Natural killer cell (primary cell): ENCODE results near the gene CDC34. TPM values are rescaled to one million over a fixed set of nuclear protein-coding genes. Genes with fewer than 3 reads are reported as not detected.

Source experiments
- ATAC-seq, 3 donors: fragments of 150-1000 bp in 2 of 3; fragments of 200-7000 bp in 1 of 3; cut with Tn5 transposase; 1 replicate in 1 of 3; 2 replicates in 2 of 3; pipeline ENCODE4 v1.10.0; 2021; ENCODE audit warnings: mild to moderate bottlenecking in 2 of 3, moderate library complexity in 2 of 3
- DNase-seq, 2 donors: peaks; one replicate each; pipeline versions ENCODE4 v3.0.0 to v3.0.0-alpha.2; 2013 to 2021; ENCODE audit warnings: mixed read lengths in 1 of 2
- H3K27ac ChIP-seq: one replicate; pipeline ENCODE4 v1.5.1; 2013; ENCODE audit warnings: mild to moderate bottlenecking, low read length
- H3K27me3 ChIP-seq: one replicate; pipeline ENCODE4 v1.6.1; 2013; ENCODE audit warnings: low read length; ENCODE audit not compliant: control insufficient read depth, insufficient read depth
- H3K36me3 ChIP-seq: one replicate; pipeline ENCODE4 v1.6.1; 2013; ENCODE audit warnings: low read length; ENCODE audit not compliant: control insufficient read depth, insufficient read depth
- H3K4me1 ChIP-seq: one replicate; pipeline ENCODE4 v1.6.1; 2013; ENCODE audit warnings: low read length; ENCODE audit not compliant: control insufficient read depth, insufficient read depth
- H3K4me3 ChIP-seq: one replicate; pipeline ENCODE4 v1.5.1; 2013; ENCODE audit warnings: low read length
- H3K9me3 ChIP-seq: one replicate; pipeline ENCODE4 v1.6.1; 2013; ENCODE audit warnings: low read length; ENCODE audit not compliant: control insufficient read depth, insufficient read depth
- H3K27ac Mint-ChIP-seq, 2 donors: one replicate each; pipeline ENCODE4 v1.8.0; 2022; ENCODE audit warnings: mild to moderate bottlenecking in 2 of 2, mixed read lengths in 2 of 2, moderate library complexity in 1 of 2
- H3K27me3 Mint-ChIP-seq, 2 donors: one replicate each; pipeline ENCODE4 v1.8.0; 2022; ENCODE audit warnings: low read depth in 2 of 2, mixed read lengths in 2 of 2
- H3K36me3 Mint-ChIP-seq: one replicate; pipeline ENCODE4 v1.8.0; 2022; ENCODE audit warnings: mixed read lengths
- H3K4me1 Mint-ChIP-seq, 2 donors: one replicate each; pipeline ENCODE4 v1.8.0; 2022; ENCODE audit warnings: mixed read lengths in 2 of 2
- H3K4me3 Mint-ChIP-seq: one replicate; pipeline ENCODE4 v1.8.0; 2022; ENCODE audit warnings: mild to moderate bottlenecking, moderate library complexity, mixed read lengths
- H3K9me3 Mint-ChIP-seq, 2 donors: one replicate each; pipeline ENCODE4 v1.8.0; 2022; ENCODE audit warnings: mixed read lengths in 2 of 2
- CTCF ChIP-seq: fragments of 200-600 bp; IDR thresholded peaks from one replicate; pipeline ENCODE4 v1.8.0; 2022; ENCODE audit warnings: antibody characterized with exemption
- WGBS: methylation state at CpG from one replicate; pipeline ENCODE4 v1.1.7; 2013; ENCODE audit warnings: missing lambda C conversion rate; ENCODE audit not compliant: insufficient coverage; 5-methylcytosine and 5-hydroxymethylcytosine counted together
- intact Hi-C: fragments of 100-400 bp; cut with micrococcal nuclease; formaldehyde crosslinking; loops from one replicate; pipeline ENCODE4 v1.14.2; 2022
- total RNA-seq, 4 donors: library from RNA; stranded (reverse); fragments of 120-200 nt in 1 of 4; gene quantifications; one replicate each; pipeline versions ENCODE4 v1.2.3 to v1.2.4, GENCODE V29; 2013 to 2022

The CDC34 gene
- total RNA-seq, 3 donors from 2014 or later (not counting 1 experiment from before 2014, with no cell fraction given): 68.5 to 114 (median 101) TPM

GRCh38 chr19:518598-519231 is 12.8 kb upstream of the CDC34 start:
- H3K36me3 Mint-ChIP-seq: no peaks in the 10 kb centered on the region
- Histone ChIP-seq H3K4me1 (no peaks in the 10 kb centered on the region), H3K27ac (no peak overlapping the region), H3K27me3 (no peaks in the 10 kb centered on the region), H3K4me3 (no peak overlapping the region), H3K36me3 (no peaks in the 10 kb centered on the region), H3K9me3 (no peaks in the 10 kb centered on the region)
- H3K27ac Mint-ChIP-seq: no peak overlapping the region
- 37% methylated on average over 58 of the region's 58 CpGs for WGBS
- H3K9me3 Mint-ChIP-seq: no peaks in the 10 kb centered on the region
- DNase-seq: peak in 1 of 2 donors; percentile 85
- peak; percentile 39 to 80 (median 77) for ATAC-seq
- H3K4me3 Mint-ChIP-seq: no peak overlapping the region
- intact Hi-C loops: no loop called here
- H3K4me1 Mint-ChIP-seq: peaks cover 4 to 18% of the 10 kb centered on the region in 2 donors
- no peak for TF ChIP-seq CTCF
- H3K27me3 Mint-ChIP-seq: no peaks in the 10 kb centered on the region

- no peak for ATAC-seq
- no peaks in the 10 kb centered on the region for H3K27me3 Mint-ChIP-seq
Measured at GRCh38 chr19:519449-519865, 12.1 kb upstream of the CDC34 start.

DNA sequence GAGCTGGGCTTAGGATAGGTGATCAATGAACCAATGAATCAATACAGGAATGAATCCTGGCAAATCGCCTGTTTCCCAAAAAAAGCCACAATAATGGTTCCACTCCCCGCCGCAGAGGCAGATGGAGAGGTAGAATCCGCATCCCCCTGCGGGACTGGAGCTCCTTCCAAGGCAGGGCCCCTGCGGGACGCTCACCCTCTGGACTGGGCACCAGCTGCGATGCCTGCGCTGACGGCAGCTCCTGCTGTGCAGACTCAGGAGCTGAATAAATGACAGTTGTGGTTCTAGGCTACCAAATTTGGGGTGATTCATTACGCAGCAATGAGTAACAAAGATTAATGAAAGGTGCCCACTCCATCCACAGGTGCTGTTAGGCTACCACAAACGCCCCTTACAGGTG is 8.8 kb upstream of the CDC34 start:
- Mint-ChIP-seq H3K9me3 (no peaks in the 10 kb centered on the region), H3K4me1 (peaks cover 0 to 9% of the 10 kb centered on the region in 2 donors), H3K27me3 (no peaks in the 10 kb centered on the region), H3K36me3 (no peaks in the 10 kb centered on the region), H3K27ac (no peak overlapping the region), H3K4me3 (no peak overlapping the region)
- TF ChIP-seq CTCF: no peak
- H3K27ac ChIP-seq: no peak overlapping the region
- ATAC-seq (no peak), DNase-seq (no peak)
- no peaks in the 10 kb centered on the region for H3K4me1 ChIP-seq
- no peaks in the 10 kb centered on the region for H3K36me3 ChIP-seq
- H3K4me3 ChIP-seq: no peak overlapping the region
- intact Hi-C loops: no loop called here
- no peaks in the 10 kb centered on the region for H3K9me3 ChIP-seq
- WGBS: 96% methylated on average over 12 of the region's 12 CpGs
- no peaks in the 10 kb centered on the region for H3K27me3 ChIP-seq

More at GRCh38 chr19:519449-519865, 12.1 kb upstream of the CDC34 start:
- no peak for DNase-seq
- Mint-ChIP-seq H3K27ac (no peak overlapping the region), H3K36me3 (no peaks in the 10 kb centered on the region), H3K4me3 (no peak overlapping the region), H3K4me1 (peaks cover 4 to 12% of the 10 kb centered on the region in 2 donors), H3K9me3 (no peaks in the 10 kb centered on the region)
- intact Hi-C loops: no loop called here
- no peak for TF ChIP-seq CTCF
- H3K9me3 ChIP-seq: no peaks in the 10 kb centered on the region
- no peak overlapping the region for H3K27ac ChIP-seq
- H3K27me3 ChIP-seq: no peaks in the 10 kb centered on the region
- WGBS: 96% methylated on average over 45 of the region's 45 CpGs
- H3K4me3 ChIP-seq: no peak overlapping the region
- no peaks in the 10 kb centered on the region for H3K36me3 ChIP-seq
- H3K4me1 ChIP-seq: no peaks in the 10 kb centered on the region
